ENCODE results near the gene PDE11A.

GRCh38 chr2:177897278-177897677, 175.3 kb downstream of the PDE11A start:
- TF ChIP-seq EP300 (IDR thresholded peaks at IDR 0.05) (no peak), CTCF (IDR thresholded peaks at IDR 0.05) (no peak)

Data from tibial nerve (tissue), 4 donors.